GM18873 (cell line): Measurements from ENCODE around the gene ADH4.
"Not testable (repeated sequence)": the region's sequence is repeated elsewhere in the genome, so short reads cannot be mapped to it uniquely, and the experiment has no call there.

Experiments
- ATAC-seq: cut with Tn5 transposase; IDR thresholded peaks from one replicate; pipeline ENCODE4 v1.9.1; 2021; ENCODE audit warnings: mild to moderate bottlenecking, moderate library complexity, moderate number of reproducible peaks; ENCODE audit not compliant: unreplicated experiment, low FRiP score

ADH4 gene

GRCh38 chr4:99084595-99084994 lies 59.5 kb downstream of the ADH4 start:
- ATAC-seq: no peak

- no peak for ATAC-seq
Observed at GRCh38 chr4:99082192-99082591, 61.9 kb downstream of the ADH4 start.

- ATAC-seq: not testable (repeated sequence)
Observed at GRCh38 chr4:99080869-99081268, 63.2 kb downstream of the ADH4 start.

GRCh38 chr4:99079625-99080295 lies 64.3 kb downstream of the ADH4 start:
- ATAC-seq: no peak

GRCh38 chr4:99078931-99079624 lies 65.0 kb downstream of the ADH4 start:
- no peak for ATAC-seq

- ATAC-seq: no peak
Observed at GRCh38 chr4:99078336-99078735, 65.8 kb downstream of the ADH4 start.

GRCh38 chr4:99077177-99077576 lies 66.9 kb downstream of the ADH4 start:
- ATAC-seq: no peak

- ATAC-seq: no peak
Observed at GRCh38 chr4:99076292-99076976, 67.7 kb downstream of the ADH4 start.

GRCh38 chr4:99074816-99075215 lies 69.3 kb downstream of the ADH4 start:
- no peak for ATAC-seq
